HepG2 (cell line): ENCODE measurements around the gene QKI. TPM values are rescaled to one million over a fixed set of nuclear protein-coding genes. Genes with fewer than 3 reads are reported as not detected.
A peak's percentile ranks its signal among the peaks of the same experiment; 100 is the strongest.

ENCODE experiments used
- DR1 ChIP-seq: sonication (generic); formaldehyde crosslinking; IDR thresholded peaks from 2 replicates; pipeline ENCODE4 v1.8.0; 2021; ENCODE audit warnings: mild to moderate bottlenecking, missing genetic modification reagents, inconsistent platforms
- E2F2 ChIP-seq: sonication (generic); formaldehyde crosslinking; IDR thresholded peaks from 2 replicates; pipeline ENCODE4 v1.4.0; 2020; ENCODE audit warnings: missing genetic modification reagents, borderline replicate concordance
- HOXA7 ChIP-seq: sonication (generic); formaldehyde crosslinking; IDR thresholded peaks from 2 replicates; pipeline ENCODE4 v1.8.1; 2022; ENCODE audit warnings: mild to moderate bottlenecking, missing genetic modification reagents, moderate library complexity
- PAF1 ChIP-seq: IDR thresholded peaks from 2 replicates; pipeline ENCODE4 v1.6.1; 2016; ENCODE audit warnings: missing genetic modification reagents, missing compliant biosample characterization
- RBFOX2 ChIP-seq: fragments of 200-400 bp; formaldehyde crosslinking; IDR thresholded peaks from 2 replicates; pipeline ENCODE4 v1.6.1; 2017; ENCODE audit warnings: low read depth, mild to moderate bottlenecking, low read length
- STAT6 ChIP-seq: sonication (generic); formaldehyde crosslinking; IDR thresholded peaks from 2 replicates; pipeline ENCODE4 v1.4.0; 2020; ENCODE audit warnings: missing genetic modification reagents, mild to moderate bottlenecking, borderline replicate concordance
- SUZ12 ChIP-seq: fragments of 150-350 bp; IDR thresholded peaks from 2 replicates; pipeline ENCODE4 v1.6.1; 2014; ENCODE audit warnings: low read depth, low read length
- ZBTB39 ChIP-seq: sonication (generic); formaldehyde crosslinking; IDR thresholded peaks from 2 replicates; pipeline ENCODE4 v1.5.0; 2020; ENCODE audit warnings: missing genetic modification reagents
- ZNF281 ChIP-seq: sonication (generic); formaldehyde crosslinking; IDR thresholded peaks from 2 replicates; pipeline ENCODE4 v1.4.0; 2020; ENCODE audit warnings: missing genetic modification reagents, borderline replicate concordance
- ZNF512 ChIP-seq: sonication (generic); formaldehyde crosslinking; IDR thresholded peaks from 2 replicates; pipeline ENCODE4 v1.4.0; 2020; ENCODE audit warnings: mild to moderate bottlenecking, missing genetic modification reagents
- ZNF619 ChIP-seq: sonication (generic); formaldehyde crosslinking; IDR thresholded peaks from 2 replicates; pipeline ENCODE4 v1.4.0; 2020; ENCODE audit warnings: mild to moderate bottlenecking, missing genetic modification reagents
- ZNF883 ChIP-seq: sonication (generic); formaldehyde crosslinking; IDR thresholded peaks from 2 replicates; pipeline ENCODE4 v1.5.1; 2020; ENCODE audit warnings: mild to moderate bottlenecking, missing genetic modification reagents; ENCODE audit errors: not compliant biosample characterization
- polyA plus RNA-seq, 8 experiments: library from polyadenylated mRNA; depleted of rRNA in 3 of 8; stranded (reverse) in 7 of 8; unstranded in 1 of 8; fragments of >200 nt; fragmentation: Illumina TruSeq in 4 of 8; extraction: Trizol in 4 of 8; gene quantifications; 2 replicates each; pipeline versions ENCODE4 v1.2.1 to v1.2.3, GENCODE V29; 2011 to 2016; ENCODE audit warnings: low read depth in 4 of 8, missing spikeins in 1 of 8, mixed read lengths in 1 of 8; ENCODE audit not compliant: insufficient read depth in 1 of 8
- total RNA-seq, 5 experiments: library from RNA; depleted of rRNA; stranded (reverse); fragments of >200 nt; fragmentation: Illumina TruSeq; extraction: Trizol; gene quantifications; 2 replicates each; pipeline ENCODE4 v1.2.3, GENCODE V29; 2016; ENCODE audit warnings: low read depth in 1 of 5
- TF ChIP-seq, protein P1 (sequence below): sonication (generic); formaldehyde crosslinking; conservative IDR thresholded peaks from 2 replicates; pipeline ENCODE4 v1.4.0; 2020; ENCODE audit warnings: mild to moderate bottlenecking, missing genetic modification reagents, moderate library complexity

Gene QKI
- total and polyA plus RNA-seq, 2 of the 13 experiments (the other 11 are each of a cell fraction or from before 2014, with no cell fraction given) = 136 to 137 TPM

GRCh38 chr6:163414117-163414945, at the start of gene QKI (continued):
- TF ChIP-seq HOXA7 (CRISPR knock-in tag) = no peak
- TF ChIP-seq SUZ12 = no peak
- TF ChIP-seq RBFOX2 = peak; percentile 32
- TF ChIP-seq DR1 = no peak
- no peak for TF ChIP-seq E2F2 (CRISPR knock-in tag)
- no peak for TF ChIP-seq ZBTB39 (CRISPR knock-in tag)
- TF ChIP-seq ZNF281 (CRISPR knock-in tag) = peak; percentile 93
- TF ChIP-seq, protein P1, sequence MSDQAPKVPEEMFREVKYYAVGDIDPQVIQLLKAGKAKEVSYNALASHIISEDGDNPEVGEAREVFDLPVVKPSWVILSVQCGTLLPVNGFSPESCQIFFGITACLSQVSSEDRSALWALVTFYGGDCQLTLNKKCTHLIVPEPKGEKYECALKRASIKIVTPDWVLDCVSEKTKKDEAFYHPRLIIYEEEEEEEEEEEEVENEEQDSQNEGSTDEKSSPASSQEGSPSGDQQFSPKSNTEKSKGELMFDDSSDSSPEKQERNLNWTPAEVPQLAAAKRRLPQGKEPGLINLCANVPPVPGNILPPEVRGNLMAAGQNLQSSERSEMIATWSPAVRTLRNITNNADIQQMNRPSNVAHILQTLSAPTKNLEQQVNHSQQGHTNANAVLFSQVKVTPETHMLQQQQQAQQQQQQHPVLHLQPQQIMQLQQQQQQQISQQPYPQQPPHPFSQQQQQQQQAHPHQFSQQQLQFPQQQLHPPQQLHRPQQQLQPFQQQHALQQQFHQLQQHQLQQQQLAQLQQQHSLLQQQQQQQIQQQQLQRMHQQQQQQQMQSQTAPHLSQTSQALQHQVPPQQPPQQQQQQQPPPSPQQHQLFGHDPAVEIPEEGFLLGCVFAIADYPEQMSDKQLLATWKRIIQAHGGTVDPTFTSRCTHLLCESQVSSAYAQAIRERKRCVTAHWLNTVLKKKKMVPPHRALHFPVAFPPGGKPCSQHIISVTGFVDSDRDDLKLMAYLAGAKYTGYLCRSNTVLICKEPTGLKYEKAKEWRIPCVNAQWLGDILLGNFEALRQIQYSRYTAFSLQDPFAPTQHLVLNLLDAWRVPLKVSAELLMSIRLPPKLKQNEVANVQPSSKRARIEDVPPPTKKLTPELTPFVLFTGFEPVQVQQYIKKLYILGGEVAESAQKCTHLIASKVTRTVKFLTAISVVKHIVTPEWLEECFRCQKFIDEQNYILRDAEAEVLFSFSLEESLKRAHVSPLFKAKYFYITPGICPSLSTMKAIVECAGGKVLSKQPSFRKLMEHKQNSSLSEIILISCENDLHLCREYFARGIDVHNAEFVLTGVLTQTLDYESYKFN (CRISPR knock-in tag) = no peak
- TF ChIP-seq STAT6 = no peak
- no peak for TF ChIP-seq ZNF619 (CRISPR knock-in tag)
- TF ChIP-seq ZNF512 (CRISPR knock-in tag) = no peak
- TF ChIP-seq ZNF883 (CRISPR knock-in tag) = no peak
- TF ChIP-seq PAF1 (CRISPR knock-in tag) = no peak
